HEK293 (cell line): ENCODE results near the gene IRF3.

Experiments
- GFI1B ChIP-seq: fragments of 450-650 bp; formaldehyde crosslinking; IDR thresholded peaks from 2 replicates; pipeline ENCODE4 v1.5.1; 2016; ENCODE audit warnings: missing biosample characterization, missing genetic modification characterization
- GLIS2 ChIP-seq: fragments of 450-650 bp; formaldehyde crosslinking; IDR thresholded peaks from 2 replicates; pipeline ENCODE4 v1.5.1; 2016; ENCODE audit warnings: missing biosample characterization, missing genetic modification characterization
- KLF1 ChIP-seq: fragments of 450-650 bp; formaldehyde crosslinking; IDR thresholded peaks from 2 replicates; pipeline ENCODE4 v1.5.1; 2016; ENCODE audit warnings: missing biosample characterization, missing genetic modification characterization
- KLF8 ChIP-seq: fragments of 450-650 bp; formaldehyde crosslinking; IDR thresholded peaks from 2 replicates; pipeline ENCODE4 v1.5.1; 2016; ENCODE audit warnings: missing biosample characterization, missing genetic modification characterization
- KLF9 ChIP-seq: fragments of 450-650 bp; formaldehyde crosslinking; IDR thresholded peaks from 2 replicates; pipeline ENCODE4 v1.5.1; 2016; ENCODE audit warnings: missing biosample characterization, missing genetic modification characterization, low read depth
- PATZ1 ChIP-seq: fragments of 450-650 bp; formaldehyde crosslinking; IDR thresholded peaks from 2 replicates; pipeline ENCODE4 v1.5.1; 2016; ENCODE audit warnings: missing biosample characterization, missing genetic modification characterization
- PBX3 ChIP-seq: sonication (generic); formaldehyde crosslinking; IDR thresholded peaks from 2 replicates; pipeline ENCODE4 v1.8.1; 2022; ENCODE audit warnings: mild to moderate bottlenecking, moderate library complexity, missing genetic modification reagents
- REST ChIP-seq: fragments of 450-650 bp; formaldehyde crosslinking; IDR thresholded peaks from 2 replicates; pipeline ENCODE4 v1.5.1; 2016; ENCODE audit warnings: missing biosample characterization, missing genetic modification characterization
- SP7 ChIP-seq: fragments of 450-650 bp; formaldehyde crosslinking; IDR thresholded peaks from 2 replicates; pipeline ENCODE4 v1.5.1; 2016; ENCODE audit warnings: missing biosample characterization, missing genetic modification characterization
- YY2 ChIP-seq: fragments of 450-650 bp; formaldehyde crosslinking; IDR thresholded peaks from 2 replicates; pipeline ENCODE4 v1.5.1; 2016; ENCODE audit warnings: missing biosample characterization, missing genetic modification characterization
- ZBTB10 ChIP-seq: fragments of 450-650 bp; formaldehyde crosslinking; IDR thresholded peaks from 2 replicates; pipeline ENCODE4 v1.5.1; 2016; ENCODE audit warnings: missing biosample characterization, missing genetic modification characterization
- ZNF10 ChIP-seq: fragments of 450-650 bp; formaldehyde crosslinking; IDR thresholded peaks from 2 replicates; pipeline ENCODE4 v1.5.1; 2017; ENCODE audit warnings: missing biosample characterization, missing genetic modification characterization
- ZNF175 ChIP-seq: fragments of 450-650 bp; formaldehyde crosslinking; IDR thresholded peaks from 2 replicates; pipeline ENCODE4 v1.5.1; 2016; ENCODE audit warnings: missing biosample characterization, missing genetic modification characterization
- ZNF2 ChIP-seq: fragments of 450-650 bp; formaldehyde crosslinking; IDR thresholded peaks from 2 replicates; pipeline ENCODE4 v1.5.1; 2016; ENCODE audit warnings: missing biosample characterization, missing genetic modification characterization
- ZNF302 ChIP-seq: fragments of 450-650 bp; formaldehyde crosslinking; IDR thresholded peaks from 2 replicates; pipeline ENCODE4 v1.5.1; 2016; ENCODE audit warnings: missing biosample characterization, missing genetic modification characterization, low read depth
- ZNF311 ChIP-seq: fragments of 450-650 bp; formaldehyde crosslinking; IDR thresholded peaks from 2 replicates; pipeline ENCODE4 v1.5.1; 2017; ENCODE audit warnings: missing biosample characterization, missing genetic modification characterization, borderline replicate concordance
- ZNF398 ChIP-seq: fragments of 450-650 bp; formaldehyde crosslinking; IDR thresholded peaks from 2 replicates; pipeline ENCODE4 v1.5.1; 2017; ENCODE audit warnings: missing biosample characterization, missing genetic modification characterization
- ZNF473 ChIP-seq: fragments of 450-650 bp; formaldehyde crosslinking; IDR thresholded peaks from 2 replicates; pipeline ENCODE4 v1.5.1; 2017; ENCODE audit warnings: missing biosample characterization, missing genetic modification characterization
- ZNF48 ChIP-seq: fragments of 450-650 bp; formaldehyde crosslinking; IDR thresholded peaks from 2 replicates; pipeline ENCODE4 v1.5.1; 2016; ENCODE audit warnings: missing biosample characterization, missing genetic modification characterization
- ZNF501 ChIP-seq: fragments of 450-650 bp; formaldehyde crosslinking; IDR thresholded peaks from 2 replicates; pipeline ENCODE4 v1.5.1; 2016; ENCODE audit warnings: missing biosample characterization, missing genetic modification characterization
- ZNF530 ChIP-seq: fragments of 450-650 bp; formaldehyde crosslinking; IDR thresholded peaks from 2 replicates; pipeline ENCODE4 v1.5.1; 2016; ENCODE audit warnings: low read depth, missing biosample characterization, missing genetic modification characterization
- ZNF548 ChIP-seq: fragments of 450-650 bp; formaldehyde crosslinking; IDR thresholded peaks from 2 replicates; pipeline ENCODE4 v1.5.1; 2016; ENCODE audit warnings: missing biosample characterization, missing genetic modification characterization
- ZNF549 ChIP-seq: fragments of 450-650 bp; IDR thresholded peaks from 2 replicates; pipeline ENCODE4 v1.5.1; 2018; ENCODE audit warnings: missing biosample characterization, missing genetic modification characterization, mild to moderate bottlenecking, inconsistent platforms, moderate library complexity
- ZNF585B ChIP-seq: fragments of 450-650 bp; formaldehyde crosslinking; IDR thresholded peaks from 2 replicates; pipeline ENCODE4 v1.5.1; 2016; ENCODE audit warnings: missing biosample characterization, missing genetic modification characterization
- ZNF610 ChIP-seq: fragments of 450-650 bp; formaldehyde crosslinking; IDR thresholded peaks from 2 replicates; pipeline ENCODE4 v1.5.1; 2016; ENCODE audit warnings: missing biosample characterization, missing genetic modification characterization, borderline replicate concordance
- ZNF670 ChIP-seq: fragments of 450-650 bp; formaldehyde crosslinking; IDR thresholded peaks from 2 replicates; pipeline ENCODE4 v1.5.1; 2016; ENCODE audit warnings: missing biosample characterization, missing genetic modification characterization, low read depth
- ZNF791 ChIP-seq: fragments of 450-650 bp; formaldehyde crosslinking; IDR thresholded peaks from 2 replicates; pipeline ENCODE4 v1.5.1; 2016; ENCODE audit warnings: missing biosample characterization, missing genetic modification characterization
- ZSCAN4 ChIP-seq: fragments of 450-650 bp; formaldehyde crosslinking; IDR thresholded peaks from 2 replicates; pipeline ENCODE4 v1.5.1; 2017; ENCODE audit warnings: missing biosample characterization, missing genetic modification characterization
- ZXDB ChIP-seq: fragments of 450-650 bp; formaldehyde crosslinking; IDR thresholded peaks from 2 replicates; pipeline ENCODE4 v1.5.1; 2016; ENCODE audit warnings: missing biosample characterization, missing genetic modification characterization

The IRF3 gene

GRCh38 chr19:49676136-49676783 is 10.6 kb upstream of the IRF3 start (continued):
- TF ChIP-seq ZSCAN4 (tag by site-specific recombination) (no peak), ZNF473 (tag by site-specific recombination) (no peak), GFI1B (tag by site-specific recombination) (no peak), ZNF2 (tag by site-specific recombination) (0 out of 2 replicates have a peak, but pooled peaks have one; percentile 23), GLIS2 (no peak), ZNF175 (no peak), ZNF311 (no peak), PBX3 (CRISPR knock-in tag) (no peak), ZNF549 (tag by site-specific recombination) (no peak), SP7 (tag by site-specific recombination) (peak; percentile 82), ZNF610 (tag by site-specific recombination) (no peak), ZNF585B (tag by site-specific recombination) (no peak), KLF9 (peak; percentile 86), ZNF302 (no peak), ZNF670 (tag by site-specific recombination) (no peak), YY2 (no peak), ZBTB10 (tag by site-specific recombination) (no peak), ZNF10 (tag by site-specific recombination) (0 out of 2 replicates have a peak, but pooled peaks have one; percentile 11), ZNF530 (tag by site-specific recombination) (no peak), ZNF48 (tag by site-specific recombination) (no peak), KLF1 (tag by site-specific recombination) (peak; percentile 29; the same call in 1 of the 2 replicates), KLF8 (peak; percentile 78), ZNF548 (tag by site-specific recombination) (no peak), ZNF501 (tag by site-specific recombination) (peak; percentile 62; the same call in 1 of the 2 replicates), PATZ1 (no peak), ZXDB (peak; percentile 22), ZNF398 (no peak), REST (tag by site-specific recombination) (0 out of 2 replicates have a peak, but pooled peaks have one; percentile 21), ZNF791 (tag by site-specific recombination) (no peak)
